Neural progenitor cell (in vitro differentiated cells): ENCODE results near the gene EAF2. TPM values are rescaled to one million over a fixed set of nuclear protein-coding genes. Genes with fewer than 3 reads are reported as not detected.

Source experiments
- DNase-seq: peaks from one replicate; pipeline ENCODE4 v3.0.0-alpha.2; 2016; ENCODE audit warnings: low spot score
- H2AFZ ChIP-seq: fragments of 200-600 bp; sonication (generic); replicated peaks from 2 replicates; pipeline ENCODE4 v1.6.1; 2016; ENCODE audit warnings: antibody characterized with exemption
- H3F3A ChIP-seq: fragments of 200-600 bp; sonication (generic); 2 replicates; pipeline ENCODE4 v1.6.1; 2016; ENCODE audit warnings: antibody characterized with exemption, low read depth
- H3K27ac ChIP-seq: fragments of 200-600 bp; sonication (generic); 2 replicates; pipeline ENCODE4 v1.5.1; 2016; ENCODE audit warnings: mild to moderate bottlenecking
- H3K27me3 ChIP-seq: fragments of 200-600 bp; sonication (generic); 2 replicates; pipeline ENCODE4 v1.6.1; 2016; ENCODE audit warnings: mild to moderate bottlenecking, moderate library complexity
- H3K36me3 ChIP-seq: fragments of 200-600 bp; sonication (generic); 2 replicates; pipeline ENCODE4 v1.5.1; 2016
- H3K4me1 ChIP-seq: fragments of 200-600 bp; sonication (generic); 2 replicates; pipeline ENCODE4 v1.6.1; 2016; ENCODE audit warnings: mixed run types
- H3K4me2 ChIP-seq: fragments of 200-600 bp; sonication (generic); 2 replicates; pipeline ENCODE4 v1.6.1; 2016
- H3K4me3 ChIP-seq: fragments of 200-600 bp; sonication (generic); 2 replicates; pipeline ENCODE4 v1.5.1; 2016
- H3K79me2 ChIP-seq: fragments of 200-600 bp; sonication (generic); 2 replicates; pipeline ENCODE4 v1.6.1; 2016; ENCODE audit warnings: low read depth
- H3K9ac ChIP-seq: fragments of 200-600 bp; sonication (generic); 2 replicates; pipeline ENCODE4 v1.6.1; 2016
- H3K9me3 ChIP-seq: fragments of 200-600 bp; sonication (generic); 2 replicates; pipeline ENCODE4 v1.5.1; 2016; ENCODE audit warnings: low read depth
- H4K20me1 ChIP-seq: fragments of 200-600 bp; sonication (generic); 2 replicates; pipeline ENCODE4 v1.6.1; 2016; ENCODE audit warnings: low read depth
- H3K27ac Mint-ChIP-seq: 3 replicates; pipeline ENCODE4 v1.8.0; 2021; ENCODE audit warnings: mixed read lengths
- H3K27me3 Mint-ChIP-seq: 2 replicates; pipeline ENCODE4 v1.8.0; 2022; ENCODE audit warnings: low read depth, mild to moderate bottlenecking, inconsistent platforms, moderate library complexity, mixed read lengths; ENCODE audit not compliant: insufficient read depth
- H3K36me3 Mint-ChIP-seq: 3 replicates; pipeline ENCODE4 v1.8.0; 2021; ENCODE audit warnings: mixed read lengths
- H3K4me1 Mint-ChIP-seq: 3 replicates; pipeline ENCODE4 v1.8.0; 2021; ENCODE audit warnings: mixed read lengths
- H3K4me3 Mint-ChIP-seq: 3 replicates; pipeline ENCODE4 v1.8.0; 2021; ENCODE audit warnings: mild to moderate bottlenecking, moderate library complexity, mixed read lengths
- H3K9me3 Mint-ChIP-seq: 3 replicates; pipeline ENCODE4 v1.8.0; 2020; ENCODE audit warnings: mixed read lengths
- EZH2 ChIP-seq: fragments of 200-600 bp; sonication (generic); IDR thresholded peaks from 2 replicates; pipeline ENCODE4 v1.6.1; 2017; ENCODE audit warnings: antibody characterized with exemption, mild to moderate bottlenecking, moderate library complexity
- EZH2phosphoT487 ChIP-seq: fragments of 200-600 bp; sonication (generic); IDR thresholded peaks from 2 replicates; pipeline ENCODE4 v1.6.1; 2017; ENCODE audit warnings: antibody characterized with exemption
- total RNA-seq: library from RNA; depleted of rRNA; stranded (reverse); fragments of >200 nt; gene quantifications from 2 replicates; pipeline ENCODE4 v1.2.3, GENCODE V29; 2015; ENCODE audit warnings: low replicate concordance
- TF ChIP-seq, protein P1 (sequence below): fragments of 200-600 bp; sonication (generic); IDR thresholded peaks from 2 replicates; pipeline ENCODE4 v1.5.1; 2017; ENCODE audit warnings: antibody characterized with exemption, mild to moderate bottlenecking

Gene EAF2
- total RNA-seq, 1 donor from 2014 or later: 8.5 TPM

DNA sequence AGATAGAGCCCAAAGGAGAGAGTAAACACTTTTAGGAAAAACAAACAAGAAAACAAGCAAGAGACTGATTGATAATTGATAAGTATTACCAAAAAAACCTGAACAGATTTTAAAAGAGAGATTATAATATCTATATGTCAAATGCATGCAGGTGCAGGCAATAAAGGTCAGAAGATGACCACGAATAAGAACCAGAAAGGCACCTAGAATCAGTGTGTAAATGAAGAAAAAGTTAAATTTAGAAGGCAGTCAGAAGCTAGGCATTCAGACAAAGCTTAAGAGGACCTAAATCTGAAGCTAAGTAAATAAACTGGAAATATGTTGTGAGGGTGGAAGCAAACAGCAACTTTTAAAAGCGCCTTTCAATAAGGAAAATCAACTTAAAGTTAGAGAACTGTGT is 16.4 kb upstream of the EAF2 start:
- H3K36me3 Mint-ChIP-seq: peaks cover 75% of the 10 kb centered on the region

GRCh38 chr3:121819236-121819635 is 15.8 kb upstream of the EAF2 start:
- H3K36me3 ChIP-seq: peaks cover 26% of the 10 kb centered on the region
- no peaks in the 10 kb centered on the region for H3K27me3 ChIP-seq
- H3K9me3 ChIP-seq: peaks cover 7% of the 10 kb centered on the region
- peaks cover 3% of the 10 kb centered on the region for H3K27me3 Mint-ChIP-seq
- H3K9me3 Mint-ChIP-seq: peaks cover 37% of the 10 kb centered on the region
- no peaks in the 10 kb centered on the region for H3K4me1 ChIP-seq
- H3K27ac Mint-ChIP-seq: no peak overlapping the region
- H3K27ac ChIP-seq: no peak overlapping the region
- DNase-seq: no peak
- TF ChIP-seq EZH2phosphoT487 (no peak), EZH2 (no peak)
- TF ChIP-seq, protein P1, sequence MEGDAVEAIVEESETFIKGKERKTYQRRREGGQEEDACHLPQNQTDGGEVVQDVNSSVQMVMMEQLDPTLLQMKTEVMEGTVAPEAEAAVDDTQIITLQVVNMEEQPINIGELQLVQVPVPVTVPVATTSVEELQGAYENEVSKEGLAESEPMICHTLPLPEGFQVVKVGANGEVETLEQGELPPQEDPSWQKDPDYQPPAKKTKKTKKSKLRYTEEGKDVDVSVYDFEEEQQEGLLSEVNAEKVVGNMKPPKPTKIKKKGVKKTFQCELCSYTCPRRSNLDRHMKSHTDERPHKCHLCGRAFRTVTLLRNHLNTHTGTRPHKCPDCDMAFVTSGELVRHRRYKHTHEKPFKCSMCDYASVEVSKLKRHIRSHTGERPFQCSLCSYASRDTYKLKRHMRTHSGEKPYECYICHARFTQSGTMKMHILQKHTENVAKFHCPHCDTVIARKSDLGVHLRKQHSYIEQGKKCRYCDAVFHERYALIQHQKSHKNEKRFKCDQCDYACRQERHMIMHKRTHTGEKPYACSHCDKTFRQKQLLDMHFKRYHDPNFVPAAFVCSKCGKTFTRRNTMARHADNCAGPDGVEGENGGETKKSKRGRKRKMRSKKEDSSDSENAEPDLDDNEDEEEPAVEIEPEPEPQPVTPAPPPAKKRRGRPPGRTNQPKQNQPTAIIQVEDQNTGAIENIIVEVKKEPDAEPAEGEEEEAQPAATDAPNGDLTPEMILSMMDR: no peak
- H3K9ac ChIP-seq: no peak overlapping the region
- H3K79me2 ChIP-seq: peaks cover 41% of the 10 kb centered on the region
- no peaks in the 10 kb centered on the region for H3F3A ChIP-seq
- H3K4me3 ChIP-seq: no peak overlapping the region
- no peaks in the 10 kb centered on the region for H3K4me1 Mint-ChIP-seq
- H3K4me2 ChIP-seq: no peak overlapping the region
- H2AFZ ChIP-seq: no peak overlapping the region
- H3K36me3 Mint-ChIP-seq: peaks cover 75% of the 10 kb centered on the region
- H4K20me1 ChIP-seq: no peaks in the 10 kb centered on the region
- no peak overlapping the region for H3K4me3 Mint-ChIP-seq

More for the DNA sequence above, 16.4 kb upstream of the EAF2 start:
- Histone ChIP-seq H3K27ac (no peak overlapping the region), H3K9ac (no peak overlapping the region), H3K4me2 (no peak overlapping the region), H3K4me3 (no peak overlapping the region), H3F3A (no peaks in the 10 kb centered on the region), H3K9me3 (peaks cover 7% of the 10 kb centered on the region), H3K27me3 (no peaks in the 10 kb centered on the region), H3K4me1 (no peaks in the 10 kb centered on the region), H3K79me2 (peaks cover 48% of the 10 kb centered on the region), H2AFZ (no peak overlapping the region), H3K36me3 (peaks cover 19% of the 10 kb centered on the region), H4K20me1 (no peaks in the 10 kb centered on the region)
- Mint-ChIP-seq H3K27me3 (peaks cover 3% of the 10 kb centered on the region), H3K27ac (no peak overlapping the region), H3K4me1 (no peaks in the 10 kb centered on the region), H3K9me3 (peaks cover 37% of the 10 kb centered on the region), H3K4me3 (no peak overlapping the region)
- TF ChIP-seq, protein P1: no peak
- TF ChIP-seq EZH2phosphoT487 (no peak), EZH2 (no peak)
- DNase-seq: no peak

DNA sequence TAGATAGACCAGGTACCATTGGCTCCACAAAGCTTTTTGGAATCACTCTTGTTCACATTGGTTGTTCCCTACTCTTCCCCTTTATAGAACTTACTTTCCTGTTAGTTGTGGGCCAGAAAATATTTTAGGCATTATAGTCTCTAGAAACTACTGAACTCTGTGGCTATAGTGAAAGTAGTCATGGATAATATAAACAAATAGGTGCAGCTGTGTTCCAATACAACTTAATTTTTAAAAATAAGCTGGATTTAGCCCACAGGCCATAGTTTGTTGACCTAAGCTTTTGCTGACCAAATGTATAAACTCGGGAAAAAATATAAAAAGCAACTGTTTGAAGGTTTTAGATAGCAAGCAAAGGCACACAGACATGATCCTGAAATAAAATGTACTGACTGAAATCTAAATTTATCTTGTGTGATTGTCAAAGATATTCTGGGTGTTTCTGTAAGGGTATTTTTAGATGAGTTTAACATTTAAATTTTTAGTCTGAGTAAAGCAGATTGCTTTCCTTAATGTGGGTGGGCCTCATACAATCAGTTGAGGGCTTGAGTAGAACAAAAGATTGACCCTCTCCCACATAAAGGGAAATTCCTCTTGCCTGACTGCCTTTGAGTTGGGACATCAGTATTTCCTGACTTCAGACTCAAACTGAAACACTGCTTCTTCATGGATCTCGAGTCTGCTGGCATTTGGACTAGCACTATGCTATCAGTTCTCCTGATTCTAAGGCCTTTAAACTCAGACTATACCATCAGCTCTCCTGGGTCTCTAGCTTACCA is 13.4 kb upstream of the EAF2 start:
- Histone ChIP-seq H3K79me2 (peaks cover 19% of the 10 kb centered on the region), H3K4me2 (no peak overlapping the region), H3F3A (no peaks in the 10 kb centered on the region), H4K20me1 (no peaks in the 10 kb centered on the region), H3K27ac (no peak overlapping the region), H3K9ac (no peak overlapping the region), H3K27me3 (no peaks in the 10 kb centered on the region), H3K4me3 (no peak overlapping the region), H3K4me1 (no peaks in the 10 kb centered on the region), H2AFZ (no peak overlapping the region), H3K9me3 (peaks cover 7% of the 10 kb centered on the region), H3K36me3 (peaks cover 44% of the 10 kb centered on the region)
- DNase-seq: no peak
- Mint-ChIP-seq H3K4me3 (no peak overlapping the region), H3K27ac (no peak overlapping the region), H3K36me3 (peaks cover 72% of the 10 kb centered on the region), H3K4me1 (no peaks in the 10 kb centered on the region), H3K9me3 (peaks cover 20% of the 10 kb centered on the region), H3K27me3 (no peaks in the 10 kb centered on the region)
- TF ChIP-seq, protein P1: no peak
- TF ChIP-seq EZH2phosphoT487 (no peak), EZH2 (no peak)
